Measurements from ENCODE around the gene CUEDC2.
"Not testable (repeated sequence)": the region's sequence is repeated elsewhere in the genome, so short reads cannot be mapped to it uniquely, and the experiment has no call there.

Gene CUEDC2

GRCh38 chr10:102462512-102463054 lies 30.2 kb upstream of the CUEDC2 start:
- TF ChIP-seq, protein P1, sequence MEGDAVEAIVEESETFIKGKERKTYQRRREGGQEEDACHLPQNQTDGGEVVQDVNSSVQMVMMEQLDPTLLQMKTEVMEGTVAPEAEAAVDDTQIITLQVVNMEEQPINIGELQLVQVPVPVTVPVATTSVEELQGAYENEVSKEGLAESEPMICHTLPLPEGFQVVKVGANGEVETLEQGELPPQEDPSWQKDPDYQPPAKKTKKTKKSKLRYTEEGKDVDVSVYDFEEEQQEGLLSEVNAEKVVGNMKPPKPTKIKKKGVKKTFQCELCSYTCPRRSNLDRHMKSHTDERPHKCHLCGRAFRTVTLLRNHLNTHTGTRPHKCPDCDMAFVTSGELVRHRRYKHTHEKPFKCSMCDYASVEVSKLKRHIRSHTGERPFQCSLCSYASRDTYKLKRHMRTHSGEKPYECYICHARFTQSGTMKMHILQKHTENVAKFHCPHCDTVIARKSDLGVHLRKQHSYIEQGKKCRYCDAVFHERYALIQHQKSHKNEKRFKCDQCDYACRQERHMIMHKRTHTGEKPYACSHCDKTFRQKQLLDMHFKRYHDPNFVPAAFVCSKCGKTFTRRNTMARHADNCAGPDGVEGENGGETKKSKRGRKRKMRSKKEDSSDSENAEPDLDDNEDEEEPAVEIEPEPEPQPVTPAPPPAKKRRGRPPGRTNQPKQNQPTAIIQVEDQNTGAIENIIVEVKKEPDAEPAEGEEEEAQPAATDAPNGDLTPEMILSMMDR (IDR thresholded peaks at IDR 0.05; ENCODE audit: low read depth, low read length, missing control alignments) = no peak
- no peak for DNase-seq (ENCODE audit: extremely low read depth, low read depth)
- H3K4me3 ChIP-seq (replicated peaks; ENCODE audit: low read depth, low read length) = no peak overlapping the region

DNA sequence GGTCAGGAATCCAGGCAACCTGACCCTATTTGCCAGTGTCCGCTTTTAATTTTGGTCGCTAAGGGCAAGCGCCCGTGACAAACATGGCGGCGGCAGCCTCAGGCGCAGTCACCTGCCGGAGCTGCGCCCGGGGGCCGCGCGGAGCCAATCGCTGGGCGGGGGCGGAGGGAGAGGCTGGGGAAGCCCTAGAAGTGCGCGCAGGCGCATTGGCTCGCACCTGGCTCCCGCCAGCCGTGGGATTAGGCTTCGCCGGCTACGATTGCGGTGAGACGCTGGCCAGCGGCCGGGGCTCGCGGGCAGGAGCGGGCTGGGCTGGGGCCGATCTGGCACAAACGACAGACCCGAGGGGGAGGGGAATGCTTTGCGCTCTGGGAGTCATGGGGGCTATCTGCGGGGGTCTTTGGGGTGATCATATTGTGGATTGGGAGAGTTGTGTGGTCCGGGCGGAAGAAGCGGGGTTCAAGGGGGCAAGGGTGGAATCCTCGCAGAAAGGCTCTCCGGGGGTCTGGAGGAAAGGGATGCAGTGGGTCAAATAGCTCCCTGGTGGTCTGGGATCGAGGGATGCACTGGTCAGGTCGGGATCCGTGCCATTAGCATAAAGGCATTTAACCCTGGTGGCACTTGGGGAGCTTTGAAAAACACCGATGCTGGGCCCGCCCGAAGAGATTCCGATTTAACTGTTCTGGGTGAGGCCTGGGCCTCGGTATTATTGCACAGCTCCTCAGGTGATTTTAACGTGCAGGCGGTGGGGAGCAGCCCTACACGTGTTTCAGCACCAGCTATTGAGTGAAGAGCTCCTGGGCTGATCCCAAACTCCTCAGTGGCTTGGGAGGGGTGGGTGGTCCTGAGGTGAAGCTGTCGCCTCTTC lies 29.0 kb upstream of the CUEDC2 start:
- DNase-seq (ENCODE audit: extremely low read depth, low read depth) = no peak
- H3K4me3 ChIP-seq (replicated peaks; ENCODE audit: low read depth, low read length) = peak overlapping the region; percentile 51
- TF ChIP-seq, protein P1 (IDR thresholded peaks at IDR 0.05; ENCODE audit: low read depth, low read length, missing control alignments) = no peak

GRCh38 chr10:102460836-102461186 lies 28.4 kb upstream of the CUEDC2 start:
- no peak for DNase-seq (ENCODE audit: extremely low read depth, low read depth)
- TF ChIP-seq, protein P1 (IDR thresholded peaks at IDR 0.05; ENCODE audit: low read depth, low read length, missing control alignments) = no peak
- H3K4me3 ChIP-seq (replicated peaks; ENCODE audit: low read depth, low read length) = peak overlapping the region; percentile 51

DNA sequence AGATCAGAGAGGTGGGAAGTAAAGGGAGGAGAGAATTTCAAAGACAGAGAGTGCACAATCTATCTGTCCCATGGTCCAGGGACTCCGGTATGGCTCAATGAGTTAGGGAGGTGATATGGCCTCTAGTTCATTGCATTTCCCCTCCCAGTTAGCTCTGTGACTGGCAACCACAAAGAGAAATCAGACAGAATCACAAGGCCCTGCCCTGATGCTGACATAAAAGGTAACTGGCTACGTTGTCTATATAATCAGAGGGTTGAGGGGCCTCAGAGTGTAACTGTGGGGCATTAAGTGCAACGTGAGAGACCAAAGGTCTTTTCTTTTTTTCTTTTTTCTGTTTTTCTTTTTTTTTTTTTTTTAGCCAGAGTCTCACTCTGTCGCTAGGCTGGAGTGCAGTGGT lies 26.3 kb upstream of the CUEDC2 start:
- no peak overlapping the region for H3K4me3 ChIP-seq (replicated peaks; ENCODE audit: low read depth, low read length)
- TF ChIP-seq, protein P1 (IDR thresholded peaks at IDR 0.05; ENCODE audit: low read depth, low read length, missing control alignments) = no peak
- DNase-seq (ENCODE audit: extremely low read depth, low read depth) = no peak

GRCh38 chr10:102457591-102458150 lies 25.3 kb upstream of the CUEDC2 start:
- no peak overlapping the region for H3K4me3 ChIP-seq (replicated peaks; ENCODE audit: low read depth, low read length)
- no peak for DNase-seq (ENCODE audit: extremely low read depth, low read depth)
- TF ChIP-seq, protein P1 (IDR thresholded peaks at IDR 0.05; ENCODE audit: low read depth, low read length, missing control alignments) = no peak

DNA sequence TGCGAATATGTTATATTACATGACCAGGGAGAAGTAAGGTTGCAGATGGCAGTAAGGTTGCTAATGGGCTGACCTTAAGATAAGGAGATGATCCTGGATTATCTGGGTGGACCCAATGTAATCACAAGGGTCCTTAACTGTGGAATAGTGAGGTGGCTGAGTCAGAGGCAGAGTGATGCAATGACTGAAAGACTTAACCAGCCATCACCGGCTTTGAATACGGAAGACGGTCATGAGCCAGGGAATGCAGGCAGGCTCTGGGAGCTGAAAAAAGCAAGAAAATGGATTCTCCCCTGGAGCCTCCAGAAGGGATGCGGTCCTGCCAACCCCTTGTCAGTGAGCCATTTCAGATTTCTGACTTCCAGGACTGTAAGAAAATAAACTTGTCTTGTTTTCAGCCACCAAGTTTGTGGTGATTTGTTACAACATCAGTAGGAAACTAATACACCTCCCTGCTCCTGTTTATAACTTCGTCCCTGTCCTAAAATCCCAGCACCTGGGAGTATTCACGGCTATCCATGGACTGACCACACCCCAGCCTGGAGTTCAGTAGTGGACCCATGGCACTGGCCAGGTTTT lies 23.6 kb upstream of the CUEDC2 start:
- no peak overlapping the region for H3K4me3 ChIP-seq (replicated peaks; ENCODE audit: low read depth, low read length)
- TF ChIP-seq, protein P1 (IDR thresholded peaks at IDR 0.05; ENCODE audit: low read depth, low read length, missing control alignments) = no peak
- DNase-seq (ENCODE audit: extremely low read depth, low read depth) = no peak

DNA sequence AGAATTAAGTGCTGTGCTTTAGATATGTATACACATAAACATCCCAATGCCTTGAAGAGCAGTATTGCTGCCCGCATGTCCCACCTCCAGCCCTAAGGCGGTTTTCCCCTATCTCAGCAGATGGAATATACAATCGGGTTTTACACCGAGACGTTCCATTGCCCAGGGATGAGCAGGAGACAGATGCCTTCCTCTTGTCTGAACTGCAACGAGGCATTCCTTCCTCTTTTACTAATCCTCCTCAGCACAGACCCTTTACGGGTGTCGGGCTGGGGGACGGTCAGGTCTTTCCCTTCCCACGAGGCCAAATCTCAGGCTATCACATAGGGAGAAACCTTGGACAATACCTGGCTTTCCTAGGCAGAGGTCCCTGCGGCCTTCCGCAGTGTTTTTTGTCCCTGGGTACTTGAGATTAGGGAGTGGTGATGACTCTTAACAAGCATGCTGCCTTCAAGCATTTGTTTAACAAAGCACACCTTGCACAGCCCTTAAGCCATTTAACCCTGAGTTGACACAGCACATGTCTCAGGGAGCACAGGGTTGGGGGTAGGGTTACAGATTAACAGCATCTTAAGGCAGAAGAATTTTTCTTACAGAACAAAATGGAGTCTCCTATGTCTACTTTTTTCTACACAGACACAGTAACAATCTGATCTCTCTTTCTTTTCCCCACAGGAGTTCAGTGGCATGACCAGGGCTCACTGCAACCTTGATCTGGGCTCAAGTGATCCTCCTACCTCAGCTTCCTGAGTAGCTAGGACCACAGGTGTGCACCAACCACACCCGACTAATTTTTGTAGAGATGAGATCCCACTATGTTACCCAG lies 22.5 kb upstream of the CUEDC2 start:
- not testable (repeated sequence) for DNase-seq (ENCODE audit: extremely low read depth, low read depth)

More for the DNA sequence above, 22.5 kb upstream of the CUEDC2 start:
- H3K4me3 ChIP-seq (replicated peaks; ENCODE audit: low read depth, low read length) = not testable (repeated sequence)
